Measurements from ENCODE around the gene KCNG2.

Gene KCNG2

GRCh38 chr18:79800371-79801180 lies 2.8 kb downstream of the KCNG2 start:
- no peak for DNase-seq

- no peak for DNase-seq
Observed at GRCh38 chr18:79801217-79801616, 3.5 kb downstream of the KCNG2 start.

- no peak for DNase-seq
Observed at GRCh38 chr18:79801641-79802040, 3.9 kb downstream of the KCNG2 start.

GRCh38 chr18:79802298-79802697 lies 4.6 kb downstream of the KCNG2 start:
- DNase-seq = no peak

GRCh38 chr18:79803611-79804051 lies 5.9 kb downstream of the KCNG2 start:
- DNase-seq = no peak

GRCh38 chr18:79804130-79804787 lies 6.5 kb downstream of the KCNG2 start:
- no peak for DNase-seq

GRCh38 chr18:79805211-79805887 lies 7.6 kb downstream of the KCNG2 start:
- DNase-seq = no peak

- DNase-seq = no peak
Observed at GRCh38 chr18:79805926-79806487, 8.3 kb downstream of the KCNG2 start.

- no peak for DNase-seq
Observed at GRCh38 chr18:79806976-79807841, 9.5 kb downstream of the KCNG2 start.

- no peak for DNase-seq
Observed at GRCh38 chr18:79809482-79810192, 11.9 kb downstream of the KCNG2 start.

GRCh38 chr18:79812052-79812451 lies 14.3 kb downstream of the KCNG2 start:
- no peak for DNase-seq

GRCh38 chr18:79814373-79814772 lies 16.6 kb downstream of the KCNG2 start:
- DNase-seq = no peak

GRCh38 chr18:79815657-79816056 lies 17.9 kb downstream of the KCNG2 start:
- DNase-seq = no peak

- no peak for DNase-seq
Observed at GRCh38 chr18:79816092-79816491, 18.4 kb downstream of the KCNG2 start.

- DNase-seq = no peak
Observed at GRCh38 chr18:79816981-79817606, 19.4 kb downstream of the KCNG2 start.

- no peak for DNase-seq
Observed at GRCh38 chr18:79817607-79817998, 19.9 kb downstream of the KCNG2 start.

GRCh38 chr18:79818036-79818435 lies 20.3 kb downstream of the KCNG2 start:
- no peak for DNase-seq

- DNase-seq = no peak
Observed at GRCh38 chr18:79818631-79819030, 20.9 kb downstream of the KCNG2 start.

- no peak for DNase-seq
Observed at GRCh38 chr18:79819064-79819967, 21.6 kb downstream of the KCNG2 start.

- no peak for DNase-seq
Observed at GRCh38 chr18:79819968-79820351, 22.2 kb downstream of the KCNG2 start.

All from activated CD4-positive, CD25-positive, alpha-beta regulatory T cell treated with anti-CD3 and anti-CD28 coated beads, Interleukin-2, amount 50 U/mL, for 72 hours (primary cell).